Measurements from ENCODE around the gene PIP5K1C. TPM values are rescaled to one million over a fixed set of nuclear protein-coding genes. Genes with fewer than 3 reads are reported as not detected.

PIP5K1C gene
- total RNA-seq, 1 donor from 2014 or later = 75.7 TPM

- no peaks in the 10 kb centered on the region for H3K27me3 Mint-ChIP-seq (ENCODE audit: unreplicated experiment)
- H3K4me3 Mint-ChIP-seq (ENCODE audit: unreplicated experiment) = no peak overlapping the region
- no peak for TF ChIP-seq CTCF (IDR thresholded peaks at IDR 0.05)
- H3K9me3 Mint-ChIP-seq (ENCODE audit: unreplicated experiment) = no peaks in the 10 kb centered on the region
- H3K27ac Mint-ChIP-seq (ENCODE audit: unreplicated experiment) = no peak overlapping the region
- no peaks in the 10 kb centered on the region for H3K36me3 Mint-ChIP-seq (ENCODE audit: unreplicated experiment)
- peaks cover 6% of the 10 kb centered on the region for H3K4me1 Mint-ChIP-seq (ENCODE audit: unreplicated experiment)
- DNase-seq (ENCODE audit: extremely low spot score, unreplicated experiment) = no peak
Observed at GRCh38 chr19:3614858-3615505, 85.3 kb downstream of the PIP5K1C start.

- H3K27ac Mint-ChIP-seq (ENCODE audit: unreplicated experiment) = no peak overlapping the region
- H3K9me3 Mint-ChIP-seq (ENCODE audit: unreplicated experiment) = no peaks in the 10 kb centered on the region
- H3K27me3 Mint-ChIP-seq (ENCODE audit: unreplicated experiment) = no peaks in the 10 kb centered on the region
- H3K36me3 Mint-ChIP-seq (ENCODE audit: unreplicated experiment) = no peaks in the 10 kb centered on the region
- no peak for DNase-seq (ENCODE audit: extremely low spot score, unreplicated experiment)
- no peak overlapping the region for H3K4me3 Mint-ChIP-seq (ENCODE audit: unreplicated experiment)
- no peak for TF ChIP-seq CTCF (IDR thresholded peaks at IDR 0.05)
- peaks cover 7% of the 10 kb centered on the region for H3K4me1 Mint-ChIP-seq (ENCODE audit: unreplicated experiment)
Observed at GRCh38 chr19:3613818-3614661, 86.2 kb downstream of the PIP5K1C start.

- Mint-ChIP-seq H3K4me1 (ENCODE audit: unreplicated experiment) (peaks cover 11% of the 10 kb centered on the region), H3K4me3 (ENCODE audit: unreplicated experiment) (no peak overlapping the region), H3K27ac (ENCODE audit: unreplicated experiment) (no peak overlapping the region), H3K27me3 (ENCODE audit: unreplicated experiment) (no peaks in the 10 kb centered on the region), H3K9me3 (ENCODE audit: unreplicated experiment) (no peaks in the 10 kb centered on the region), H3K36me3 (ENCODE audit: unreplicated experiment) (no peaks in the 10 kb centered on the region)
- no peak for DNase-seq (ENCODE audit: extremely low spot score, unreplicated experiment)
- TF ChIP-seq CTCF (IDR thresholded peaks at IDR 0.05) = no peak
Observed at GRCh38 chr19:3612901-3613741, 87.1 kb downstream of the PIP5K1C start.

- Mint-ChIP-seq H3K27ac (ENCODE audit: unreplicated experiment) (no peak overlapping the region), H3K9me3 (ENCODE audit: unreplicated experiment) (no peaks in the 10 kb centered on the region), H3K27me3 (ENCODE audit: unreplicated experiment) (no peaks in the 10 kb centered on the region), H3K4me1 (ENCODE audit: unreplicated experiment) (peaks cover 19% of the 10 kb centered on the region), H3K4me3 (ENCODE audit: unreplicated experiment) (no peak overlapping the region), H3K36me3 (ENCODE audit: unreplicated experiment) (no peaks in the 10 kb centered on the region)
- DNase-seq (ENCODE audit: extremely low spot score, unreplicated experiment) = no peak
- no peak for TF ChIP-seq CTCF (IDR thresholded peaks at IDR 0.05)
Observed at GRCh38 chr19:3612330-3612729, 87.9 kb downstream of the PIP5K1C start.
